Keratinocyte (primary cell): ENCODE data around the gene FDXR.

Source experiments
- EZH2 ChIP-seq: IDR thresholded peaks from one replicate; pipeline ENCODE4 v1.6.1; 2012; ENCODE audit warnings: inconsistent platforms, mild to moderate bottlenecking, low read length, moderate library complexity
- TF ChIP-seq, protein P1 (sequence below), 3 experiments: IDR thresholded peaks in 1 of 3; conservative IDR thresholded peaks in 1 of 3; optimal IDR thresholded peaks in 1 of 3; 2 replicates in 2 of 3; 3 replicates in 1 of 3; pipeline versions ENCODE3 to v1.5.1; 2011; ENCODE audit warnings: low read length in 3 of 3, mild to moderate bottlenecking in 3 of 3, moderate library complexity in 2 of 3, control low read depth in 1 of 3, inconsistent platforms in 1 of 3; ENCODE audit not compliant: insufficient read depth in 2 of 3; ENCODE audit errors: extremely low read depth in 1 of 3

DNA sequence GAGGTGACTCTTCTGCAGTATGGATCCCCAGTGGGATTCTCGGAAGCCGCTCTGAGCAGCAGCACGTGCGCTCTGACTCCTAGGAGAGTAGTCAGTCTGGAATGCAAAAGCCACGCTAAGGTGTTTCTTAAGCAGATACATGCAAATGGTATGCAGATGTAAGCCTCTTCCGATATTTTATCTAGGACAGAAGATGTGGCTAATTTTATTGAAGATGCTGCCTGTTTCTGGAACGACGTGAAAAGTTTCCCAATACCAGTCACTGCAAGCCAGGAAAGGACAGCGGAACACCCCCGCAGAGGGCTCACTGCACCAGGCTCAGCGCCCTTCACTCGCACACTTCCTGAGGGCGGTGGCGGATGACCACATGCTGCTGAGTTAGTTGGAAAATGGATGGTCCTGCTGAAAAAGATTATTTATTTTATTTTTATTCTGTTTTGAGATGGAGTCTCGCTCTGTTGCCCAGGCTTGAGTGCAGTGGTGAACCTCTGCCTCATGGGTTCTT is 10.5 kb upstream of the FDXR start:
- TF ChIP-seq, protein P1, sequence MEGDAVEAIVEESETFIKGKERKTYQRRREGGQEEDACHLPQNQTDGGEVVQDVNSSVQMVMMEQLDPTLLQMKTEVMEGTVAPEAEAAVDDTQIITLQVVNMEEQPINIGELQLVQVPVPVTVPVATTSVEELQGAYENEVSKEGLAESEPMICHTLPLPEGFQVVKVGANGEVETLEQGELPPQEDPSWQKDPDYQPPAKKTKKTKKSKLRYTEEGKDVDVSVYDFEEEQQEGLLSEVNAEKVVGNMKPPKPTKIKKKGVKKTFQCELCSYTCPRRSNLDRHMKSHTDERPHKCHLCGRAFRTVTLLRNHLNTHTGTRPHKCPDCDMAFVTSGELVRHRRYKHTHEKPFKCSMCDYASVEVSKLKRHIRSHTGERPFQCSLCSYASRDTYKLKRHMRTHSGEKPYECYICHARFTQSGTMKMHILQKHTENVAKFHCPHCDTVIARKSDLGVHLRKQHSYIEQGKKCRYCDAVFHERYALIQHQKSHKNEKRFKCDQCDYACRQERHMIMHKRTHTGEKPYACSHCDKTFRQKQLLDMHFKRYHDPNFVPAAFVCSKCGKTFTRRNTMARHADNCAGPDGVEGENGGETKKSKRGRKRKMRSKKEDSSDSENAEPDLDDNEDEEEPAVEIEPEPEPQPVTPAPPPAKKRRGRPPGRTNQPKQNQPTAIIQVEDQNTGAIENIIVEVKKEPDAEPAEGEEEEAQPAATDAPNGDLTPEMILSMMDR (optimal IDR thresholded peaks at IDR 0.05 in 1 of 3, IDR thresholded peaks at IDR 0.05 in 1 of 3, conservative IDR thresholded peaks at IDR 0.05 in 1 of 3; ENCODE audit: extremely low read depth in 1 of 3, insufficient read depth in 2 of 3, low read length in 3 of 3): no peak
- TF ChIP-seq EZH2: no peak
